CD4-positive, alpha-beta T cell treated with Interferon alpha-2 for 1 hour (primary cell): Measurements from ENCODE around the gene KLHDC8A.
"Not testable (repeated sequence)": the region's sequence is repeated elsewhere in the genome, so short reads cannot be mapped to it uniquely, and the experiment has no call there.

Experiments
- DNase-seq, 2 donors: peaks; one replicate each; pipeline ENCODE4 v3.0.0-alpha.2; 2020 to 2022

KLHDC8A gene

GRCh38 chr1:205317311-205317917 lies 39.3 kb downstream of the KLHDC8A start:
- DNase-seq = no peak

GRCh38 chr1:205316161-205316566 lies 40.6 kb downstream of the KLHDC8A start:
- no peak for DNase-seq

GRCh38 chr1:205315008-205315618 lies 41.6 kb downstream of the KLHDC8A start:
- DNase-seq = peak in 1 of 2 donors; percentile 34

GRCh38 chr1:205313563-205314308 lies 43.0 kb downstream of the KLHDC8A start:
- DNase-seq = peak; percentile 55 to 73

GRCh38 chr1:205312866-205313562 lies 43.7 kb downstream of the KLHDC8A start:
- no peak for DNase-seq

GRCh38 chr1:205310976-205311704 lies 45.6 kb downstream of the KLHDC8A start:
- no peak for DNase-seq

- no peak for DNase-seq
Observed at GRCh38 chr1:205309741-205310140, 47.0 kb downstream of the KLHDC8A start.

GRCh38 chr1:205306929-205307566 lies 49.7 kb downstream of the KLHDC8A start:
- no peak for DNase-seq

- no peak for DNase-seq
Observed at GRCh38 chr1:205304695-205305070, 52.0 kb downstream of the KLHDC8A start.

GRCh38 chr1:205304046-205304694 lies 52.6 kb downstream of the KLHDC8A start:
- no peak for DNase-seq

- no peak for DNase-seq
Observed at GRCh38 chr1:205303247-205303888, 53.4 kb downstream of the KLHDC8A start.

GRCh38 chr1:205301842-205302588 lies 54.7 kb downstream of the KLHDC8A start:
- DNase-seq = no peak

- no peak for DNase-seq
Observed at GRCh38 chr1:205301205-205301821, 55.4 kb downstream of the KLHDC8A start.

- no peak for DNase-seq
Observed at GRCh38 chr1:205300149-205300548, 56.6 kb downstream of the KLHDC8A start.

GRCh38 chr1:205298191-205298994 lies 58.3 kb downstream of the KLHDC8A start:
- DNase-seq = no peak

GRCh38 chr1:205297546-205298177 lies 59.1 kb downstream of the KLHDC8A start:
- not testable (repeated sequence) for DNase-seq

- no peak for DNase-seq
Observed at GRCh38 chr1:205296154-205296553, 60.6 kb downstream of the KLHDC8A start.

GRCh38 chr1:205294934-205295333 lies 61.8 kb downstream of the KLHDC8A start:
- no peak for DNase-seq
